GM12878 (cell line): ENCODE data around the gene RASAL2. TPM values are rescaled to one million over a fixed set of nuclear protein-coding genes. Genes with fewer than 3 reads are reported as not detected.

Experiments
- ATAC-seq: fragments of 200-7000 bp; cut with Tn5 transposase; 3 replicates; pipeline ENCODE4 v1.9.1; 2020; ENCODE audit warnings: mild to moderate bottlenecking, moderate library complexity
- BruUV-seq: library from RNA; stranded (reverse); fragments of 400-500 nt; replicated peaks from 2 replicates; lab custom pipeline; 2021; lab: Mats Ljungman, UMichigan
- CTCF ChIA-PET: fragments of 300-600 bp; sonication (Branson Sonifier 250); formaldehyde crosslinking; extraction: SDS; loops from one replicate; lab custom pipeline; 2021; ENCODE audit warnings: inconsistent platforms; lab: Yijun Ruan, JAX
- POLR2A ChIA-PET: fragments of 350-600 bp; formaldehyde crosslinking; extraction: SDS; loops from one replicate; lab custom pipeline; 2021; ENCODE audit warnings: inconsistent platforms; lab: Charles Lee
- RAD21 ChIA-PET: fragments of 300-600 bp; sonication (Branson Sonifier 250); formaldehyde crosslinking; loops from one replicate; lab custom pipeline; 2023; ENCODE audit warnings: antibody characterized with exemption; ENCODE audit not compliant: unreplicated experiment; lab: Charles Lee
- SMC1A ChIA-PET: fragments of 300-600 bp; sonication (Branson Sonifier 250); formaldehyde crosslinking; loops from one replicate; lab custom pipeline; 2023; ENCODE audit not compliant: unreplicated experiment, uncharacterized antibody; lab: Charles Lee
- DNase-seq: peaks from one replicate; pipeline ENCODE4 v3.0.0-alpha.2; 2011; ENCODE audit warnings: low read depth, low spot score
- FAIRE-seq: peaks from 3 replicates; lab custom pipeline; 2011; peaks lifted over from hg19 to GRCh38; lab: Jason Lieb, UNC
- H2AFZ ChIP-seq: 2 replicates; pipeline ENCODE4 v1.6.0; 2011; ENCODE audit warnings: low read depth, low read length, control low read depth; ENCODE audit not compliant: control insufficient read depth
- H3K27ac ChIP-seq: 2 replicates; pipeline ENCODE4 v1.5.1; 2011; ENCODE audit warnings: control low read depth; ENCODE audit not compliant: control insufficient read depth, insufficient read depth
- H3K27me3 ChIP-seq, 2 experiments: replicated peaks in 1 of 2; 2 replicates each; pipeline versions ENCODE4 v1.6.0 to v1.6.1; 2011; ENCODE audit warnings: low read length in 1 of 2; ENCODE audit not compliant: control insufficient read depth in 2 of 2, insufficient read depth in 2 of 2
- H3K36me3 ChIP-seq, 2 experiments: 2 replicates each; pipeline ENCODE4 v1.5.1; 2011; ENCODE audit warnings: low read length in 1 of 2; ENCODE audit not compliant: control insufficient read depth in 2 of 2, insufficient read depth in 2 of 2
- H3K4me1 ChIP-seq: 2 replicates; pipeline ENCODE4 v1.6.1; 2011; ENCODE audit warnings: mild to moderate bottlenecking, low read length, moderate library complexity, mixed read lengths; ENCODE audit not compliant: control insufficient read depth, insufficient read depth
- H3K4me2 ChIP-seq: 2 replicates; pipeline ENCODE4 v1.6.0; 2011; ENCODE audit warnings: control low read depth; ENCODE audit not compliant: control insufficient read depth, insufficient read depth
- H3K4me3 ChIP-seq: fragments of 200-600 bp; sonication (generic); 2 replicates; pipeline ENCODE4 v1.5.1; 2016
- H3K79me2 ChIP-seq: 2 replicates; pipeline ENCODE4 v1.6.0; 2011; ENCODE audit warnings: low read length; ENCODE audit not compliant: control insufficient read depth, insufficient read depth
- H3K9ac ChIP-seq: 2 replicates; pipeline ENCODE4 v1.8.0; 2011; ENCODE audit warnings: low read length, control low read depth, mixed read lengths; ENCODE audit not compliant: control insufficient read depth, insufficient read depth
- H3K9me3 ChIP-seq: replicated peaks from 3 replicates; pipeline ENCODE4 v1.5.1; 2011; ENCODE audit warnings: mild to moderate bottlenecking, low read length; ENCODE audit not compliant: control insufficient read depth, insufficient read depth
- H4K20me1 ChIP-seq: 2 replicates; pipeline ENCODE4 v1.6.0; 2011; ENCODE audit not compliant: control insufficient read depth, insufficient read depth
- BCLAF1 ChIP-seq: fragments of 450-650 bp; IDR thresholded peaks from 2 replicates; pipeline ENCODE4 v1.6.1; 2017; ENCODE audit warnings: antibody characterized with exemption, mild to moderate bottlenecking, moderate library complexity
- CBFB ChIP-seq: IDR thresholded peaks from 2 replicates; pipeline ENCODE4 v1.6.1; 2016; ENCODE audit warnings: antibody characterized with exemption, low read depth
- E4F1 ChIP-seq: fragments of 450-650 bp; IDR thresholded peaks from 2 replicates; pipeline ENCODE4 v1.6.1; 2018; ENCODE audit warnings: borderline replicate concordance, mild to moderate bottlenecking; ENCODE audit not compliant: partially characterized antibody
- EGR1 ChIP-seq, 2 experiments: IDR thresholded peaks; 1 replicate in 1 of 2; 2 replicates in 1 of 2; pipeline ENCODE4 v1.6.1; 2011 to 2012; ENCODE audit warnings: low read depth in 2 of 2, low read length in 2 of 2, borderline replicate concordance in 1 of 2, mild to moderate bottlenecking in 1 of 2, moderate library complexity in 1 of 2
- EP300 ChIP-seq, 2 experiments: fragments of 150-350 bp in 1 of 2; IDR thresholded peaks; 2 replicates each; pipeline ENCODE4 v1.6.1; 2011 to 2012; ENCODE audit warnings: low read depth in 2 of 2, low read length in 2 of 2, borderline replicate concordance in 1 of 2, improper control_type of control experiment in 1 of 2, inconsistent platforms in 1 of 2; ENCODE audit not compliant: control insufficient read depth in 1 of 2
- HDAC2 ChIP-seq: fragments of 200-600 bp; sonication (generic); IDR thresholded peaks from 2 replicates; pipeline ENCODE4 v1.6.1; 2017
- HDAC6 ChIP-seq: fragments of 200-600 bp; sonication (generic); IDR thresholded peaks from one replicate; pipeline ENCODE4 v1.8.0; 2017; ENCODE audit warnings: antibody characterized with exemption; ENCODE audit not compliant: unreplicated experiment
- MTA3 ChIP-seq: IDR thresholded peaks from 2 replicates; pipeline ENCODE4 v1.6.1; 2012; ENCODE audit warnings: low read length, inconsistent platforms, borderline replicate concordance
- MXI1 ChIP-seq: fragments of 150-350 bp; IDR thresholded peaks from 2 replicates; pipeline ENCODE4 v1.6.1; 2011; ENCODE audit warnings: low read depth, mild to moderate bottlenecking, inconsistent platforms, low read length, improper control_type of control experiment
- SMARCA5 ChIP-seq: fragments of 450-650 bp; IDR thresholded peaks from 2 replicates; pipeline ENCODE4 v1.6.1; 2017; ENCODE audit warnings: mild to moderate bottlenecking
- SPI1 ChIP-seq: IDR thresholded peaks from 2 replicates; pipeline ENCODE4 v1.6.1; 2011; ENCODE audit warnings: low read depth, mild to moderate bottlenecking, low read length, moderate library complexity, borderline replicate concordance; ENCODE audit not compliant: insufficient read depth
- ZBTB40 ChIP-seq: fragments of 450-650 bp; IDR thresholded peaks from 2 replicates; pipeline ENCODE4 v1.6.1; 2016; ENCODE audit warnings: mild to moderate bottlenecking, moderate library complexity, borderline replicate concordance
- in situ Hi-C: fragments of 300-500 bp; cut with MboI; formaldehyde crosslinking; loops from 9 replicates; pipeline ENCODE4 v1.14.3; 2018; ENCODE audit warnings: mixed read lengths
- intact Hi-C: fragments of 100-400 bp; cut with micrococcal nuclease; formaldehyde crosslinking; loops from one replicate; pipeline ENCODE4 v1.14.2; 2022; ENCODE audit not compliant: unreplicated experiment
- polyA plus RNA-seq, 11 experiments: library from polyadenylated mRNA; depleted of rRNA in 4 of 11; unstranded in 6 of 11; stranded (reverse) in 5 of 11; fragments of >200 nt; fragmentation: Nextera tagmentation in 4 of 11; fragmentation: Illumina TruSeq in 1 of 11; extraction: Ambion mirVana in 4 of 11; extraction: Trizol in 1 of 11; gene quantifications; 1 replicate in 1 of 11; 2 replicates in 10 of 11; pipeline versions ENCODE4 v1.2.1 to v1.2.3, GENCODE V29; 2011 to 2016; ENCODE audit warnings: inconsistent platforms in 2 of 11, missing spikeins in 2 of 11, low read depth in 1 of 11
- total RNA-seq, 4 experiments: library from RNA; depleted of rRNA in 3 of 4; stranded (reverse); fragments of >200 nt in 3 of 4; fragmentation: Illumina TruSeq in 1 of 4; extraction: Trizol in 1 of 4; gene quantifications; 2 replicates each; pipeline versions ENCODE4 v1.2.1 to v1.2.3, GENCODE V29; 2013 to 2021

The RASAL2 gene
- total and polyA plus RNA-seq, 10 of the 15 experiments (the other 5 are each of a cell fraction or from before 2014, with no cell fraction given), result 0.02 to 6.9 (median 0.17) TPM; not detected in 1

GRCh38 chr1:178075333-178075732, 18.6 kb upstream of the RASAL2 start:
- FAIRE-seq, result no peak
- no peak overlapping the region for H2AFZ ChIP-seq
- ChIA-PET POLR2A (no interaction called here), CTCF (interaction anchor here (1.0 kb wide), 1 partner anchor 19 kb away, joined by 3 read pairs; no protein-coding TSS in a partner anchor), RAD21 (no interaction called here), SMC1A (interaction anchor here (1.3 kb wide), 1 partner anchor 43 kb away, joined by 3 read pairs; no protein-coding TSS in a partner anchor)
- no TSS peak for BruUV-seq
- ATAC-seq, result no peak
- no peak for TF ChIP-seq HDAC2
- TF ChIP-seq SMARCA5, result no peak
- TF ChIP-seq EGR1 (IDR thresholded peaks at IDR 0.05; ENCODE audit: borderline replicate concordance in 1 of 2, low read depth in 2 of 2, low read length in 2 of 2), result no peak
- no peak for TF ChIP-seq MTA3
- no peak for TF ChIP-seq SPI1
- TF ChIP-seq E4F1, result no peak
- TF ChIP-seq MXI1, result no peak
- no peak for TF ChIP-seq ZBTB40
- TF ChIP-seq HDAC6, result no peak
- no peak for TF ChIP-seq EP300 (IDR thresholded peaks at IDR 0.05; ENCODE audit: borderline replicate concordance in 1 of 2, control insufficient read depth in 1 of 2, low read depth in 2 of 2, low read length in 2 of 2)
- TF ChIP-seq BCLAF1, result no peak
- TF ChIP-seq CBFB, result no peak
- intact Hi-C loops, result no loop called here
- H3K4me2 ChIP-seq, result no peak overlapping the region
- H3K9ac ChIP-seq, result no peak overlapping the region
- H3K79me2 ChIP-seq, result no peaks in the 10 kb centered on the region
- H3K36me3 ChIP-seq, result no peaks in the 10 kb centered on the region
- H3K4me3 ChIP-seq, result no peak overlapping the region
- in situ Hi-C loops, result no loop called here
- H3K4me1 ChIP-seq, result no peaks in the 10 kb centered on the region
- H3K27me3 ChIP-seq, result no peaks in the 10 kb centered on the region
- H3K9me3 ChIP-seq, result no peaks in the 10 kb centered on the region; the same call in 2 of the 3 replicates
- no peak overlapping the region for H3K27ac ChIP-seq
- H4K20me1 ChIP-seq, result no peaks in the 10 kb centered on the region
- no peak for DNase-seq
